ENCODE results near the gene CACNA1F.
A peak's percentile ranks its signal among the peaks of the same experiment; 100 is the strongest.

The CACNA1F gene

DNA sequence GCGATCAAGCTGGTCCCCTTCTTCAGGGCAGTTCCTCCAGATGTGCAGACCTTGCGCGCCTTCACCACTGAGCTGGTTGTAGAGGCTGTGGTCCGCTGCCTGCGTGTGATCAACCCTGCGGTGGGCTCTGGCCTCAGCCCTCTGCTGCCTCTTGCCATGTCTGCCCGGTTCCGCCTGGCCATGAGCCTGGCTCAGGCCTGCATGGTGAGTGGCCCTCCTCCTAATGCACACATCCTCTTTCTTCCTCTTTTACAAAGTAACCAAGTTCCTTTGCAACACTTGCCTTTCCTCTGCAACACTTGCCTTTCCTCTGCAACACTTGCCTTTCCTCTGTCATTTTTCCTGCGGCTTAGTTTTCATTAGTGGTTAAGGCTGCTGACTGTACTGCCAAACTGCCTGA lies 3.9 kb upstream of the CACNA1F start:
- DNase-seq = peak in 7 of 42 donors; percentile 6 to 25 (median 15)
- intact Hi-C loops (cut with DNase I) = no loop called here

DNA sequence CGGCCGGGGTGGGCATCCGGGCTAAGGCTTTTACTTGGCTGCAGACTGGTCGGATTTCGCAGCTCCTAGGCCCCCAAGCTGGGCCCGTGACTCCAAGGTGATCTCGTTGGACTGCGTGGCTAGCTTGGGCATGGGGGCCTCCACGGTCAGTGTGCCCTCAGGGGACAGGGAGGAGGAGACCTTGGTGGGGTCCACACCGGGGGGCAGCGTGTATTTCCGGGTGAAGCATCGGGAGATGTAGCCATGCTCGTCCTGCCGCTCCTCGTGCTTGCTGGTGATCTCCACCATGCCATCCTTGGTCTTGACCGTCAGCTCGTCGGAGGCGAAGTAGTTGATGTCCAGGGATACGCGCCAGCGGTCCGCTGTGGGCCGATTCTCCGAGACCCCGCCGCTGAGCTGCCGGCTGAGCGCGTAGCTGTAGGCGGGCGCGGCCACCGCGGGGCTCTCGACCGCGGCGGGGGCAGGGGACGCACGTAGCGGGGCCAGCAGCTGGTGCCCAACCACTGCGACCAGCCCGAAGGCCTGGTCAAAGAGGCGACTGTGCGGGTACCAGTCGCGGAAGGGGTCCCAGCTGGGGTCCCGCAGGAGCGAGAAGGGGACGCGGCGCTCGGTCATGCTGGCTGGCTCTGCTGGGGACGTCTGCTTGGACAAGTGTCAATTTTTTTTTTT lies 881 bp upstream of the CACNA1F start:
- no peak for DNase-seq
- intact Hi-C loops (cut with DNase I) = no loop called here

DNA sequence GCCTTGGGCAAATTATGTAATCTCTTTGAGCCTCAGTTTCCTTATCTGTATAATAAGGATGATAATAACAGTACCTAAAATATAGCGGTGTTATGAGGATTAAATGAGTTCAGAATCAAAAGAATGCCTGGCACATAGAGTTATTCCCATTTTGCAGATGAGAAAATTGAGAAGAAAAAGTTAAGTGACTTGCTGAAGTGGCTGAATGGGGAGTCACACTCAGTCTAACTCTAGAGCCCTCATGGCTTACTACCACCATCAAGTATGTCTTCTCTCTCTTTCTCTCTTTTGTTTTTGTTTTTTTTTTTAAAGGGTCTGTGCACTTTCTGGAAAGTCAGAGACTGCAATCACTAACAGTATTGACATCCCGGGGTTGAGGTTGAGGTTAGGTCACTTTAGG lies 615 bp downstream of the CACNA1F start:
- intact Hi-C loops (cut with DNase I) = no loop called here
- DNase-seq = no peak

- intact Hi-C loops (cut with DNase I) = no loop called here
Measured at GRCh38 chrX:49231333-49232000, 1.7 kb downstream of the CACNA1F start.

DNA sequence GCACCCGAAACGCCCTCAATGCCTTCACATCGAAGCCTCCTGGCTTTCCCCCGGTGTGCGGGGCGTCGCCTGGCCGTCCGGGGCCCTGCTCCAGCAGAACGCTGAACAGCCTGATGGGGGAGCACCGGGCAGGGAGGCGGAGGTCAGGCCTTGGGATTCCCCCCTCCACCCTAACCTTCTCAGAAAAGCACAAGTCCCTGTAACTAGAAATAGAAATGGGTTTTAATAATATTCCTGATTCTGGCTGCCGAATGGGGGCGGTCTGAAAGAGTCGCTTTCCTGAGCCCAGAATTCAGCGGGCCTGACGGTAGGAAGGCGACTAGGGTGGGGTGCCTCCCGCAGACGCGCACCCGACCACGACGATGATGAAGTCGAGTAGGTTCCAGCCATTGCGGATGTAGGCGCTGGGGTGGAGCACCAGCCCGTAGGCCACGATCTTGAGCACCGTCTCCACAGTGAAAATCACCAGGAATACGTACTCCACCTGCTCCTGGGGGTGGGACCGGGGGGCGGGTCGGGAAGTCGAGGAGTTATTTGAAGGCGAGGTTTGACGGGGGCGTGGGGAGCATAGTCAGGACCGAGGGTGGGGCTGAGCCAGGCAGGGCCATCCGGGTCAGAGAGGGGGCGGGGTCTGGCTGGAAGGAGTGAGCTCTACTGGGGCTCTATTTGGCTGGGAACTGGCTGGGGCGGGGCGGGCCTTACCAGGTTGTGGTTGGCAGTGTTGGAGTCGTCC lies 2.5 kb downstream of the CACNA1F start:
- intact Hi-C loops (cut with DNase I) = no loop called here
- peak in 41 of 42 donors; percentile 1 to 65 (median 33) for DNase-seq

More at GRCh38 chrX:49231333-49232000, 1.7 kb downstream of the CACNA1F start:
- no peak for DNase-seq

GRCh38 chrX:49228185-49228584 lies 5.0 kb downstream of the CACNA1F start:
- no peak for DNase-seq
- intact Hi-C loops (cut with DNase I) = no loop called here

DNA sequence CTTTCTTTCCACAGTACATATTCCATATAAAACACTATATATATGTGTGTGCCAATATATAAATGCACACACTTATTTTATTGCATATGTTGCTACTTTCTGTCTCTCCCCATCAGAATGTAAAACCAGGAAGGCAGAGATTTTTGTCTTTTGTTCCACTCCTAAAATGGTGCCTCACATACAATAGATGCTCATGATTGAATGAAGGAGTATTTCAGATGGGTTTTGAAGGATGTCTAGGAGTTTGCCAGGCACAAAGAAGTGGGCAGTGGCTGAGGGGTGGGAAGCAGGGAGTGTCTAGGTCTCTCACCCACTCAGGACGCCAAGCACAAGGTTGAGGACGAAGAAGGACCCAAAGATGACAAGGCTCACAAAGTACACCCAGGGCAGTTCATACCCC lies 5.4 kb downstream of the CACNA1F start:
- intact Hi-C loops (cut with DNase I) = no loop called here
- DNase-seq = no peak

GRCh38 chrX:49226946-49227345 lies 6.2 kb downstream of the CACNA1F start:
- intact Hi-C loops (cut with DNase I) = no loop called here
- no peak for DNase-seq

DNA sequence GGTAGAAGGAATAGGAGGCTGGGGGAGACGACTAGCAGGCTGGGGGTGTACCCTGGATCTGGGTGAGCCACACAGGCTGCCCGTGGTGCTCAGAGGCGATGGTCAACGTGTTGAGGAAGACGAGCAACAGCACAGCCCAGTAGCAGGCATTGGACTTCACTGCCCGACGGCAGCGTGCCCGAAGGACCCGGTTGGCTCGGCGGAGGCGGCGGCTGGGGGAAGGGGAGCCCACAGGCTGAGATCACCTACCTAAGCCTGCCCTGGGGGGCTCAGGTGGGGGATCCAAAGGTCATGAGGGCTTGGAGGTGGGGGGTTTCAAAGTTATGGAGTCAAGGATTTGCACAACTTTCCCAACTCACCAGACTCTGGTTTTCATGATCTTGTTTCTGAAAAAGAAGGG lies 7.3 kb downstream of the CACNA1F start:
- intact Hi-C loops (cut with DNase I) = no loop called here
- DNase-seq = no peak

GRCh38 chrX:49221868-49222267 lies 11.3 kb downstream of the CACNA1F start:
- intact Hi-C loops (cut with DNase I) = no loop called here
- DNase-seq = no peak

DNA sequence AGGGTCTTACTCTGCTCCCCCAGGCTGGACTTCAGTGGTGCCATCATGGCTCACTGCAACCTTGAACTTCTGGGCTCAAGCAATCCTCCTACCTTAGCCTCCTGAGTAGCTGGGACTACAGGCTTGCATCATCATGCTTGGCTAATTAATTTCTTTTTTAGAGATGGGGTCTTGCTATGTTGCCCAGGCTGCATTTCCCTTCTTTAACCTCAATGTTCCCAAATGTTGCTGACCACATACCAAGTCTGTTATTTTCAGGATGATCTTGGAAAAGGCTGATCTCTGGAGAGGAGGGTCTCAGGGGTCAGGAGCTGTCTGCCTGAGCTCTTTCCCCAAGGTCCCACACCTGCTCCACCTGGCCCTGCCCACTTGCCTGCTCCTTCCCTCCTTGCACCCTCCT lies 13.0 kb downstream of the CACNA1F start:
- intact Hi-C loops (cut with DNase I) = no loop called here
- DNase-seq = no peak

GRCh38 chrX:49214996-49215526 lies 18.1 kb downstream of the CACNA1F start:
- intact Hi-C loops (cut with DNase I) = no loop called here
- DNase-seq = no peak

DNA sequence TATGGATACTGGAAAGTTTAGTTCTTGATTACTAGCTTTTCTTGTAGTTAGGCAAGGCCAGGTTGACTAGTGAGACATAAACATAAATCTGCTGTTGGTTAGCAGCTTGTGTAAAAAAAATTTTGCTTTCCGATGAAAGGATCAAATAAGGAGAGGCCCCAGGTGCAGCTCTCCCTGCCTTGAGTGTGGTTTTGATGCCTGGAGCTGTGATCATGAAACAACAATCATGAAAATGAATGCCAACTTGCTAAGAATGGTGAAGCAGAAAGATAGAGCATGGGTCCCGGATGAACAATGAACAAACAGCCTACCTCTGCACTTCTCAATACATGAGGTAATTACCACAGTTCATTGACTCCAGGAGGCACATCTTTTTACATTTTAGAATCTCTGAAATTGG lies 18.7 kb downstream of the CACNA1F start:
- no peak for DNase-seq
- intact Hi-C loops (cut with DNase I) = no loop called here

DNA sequence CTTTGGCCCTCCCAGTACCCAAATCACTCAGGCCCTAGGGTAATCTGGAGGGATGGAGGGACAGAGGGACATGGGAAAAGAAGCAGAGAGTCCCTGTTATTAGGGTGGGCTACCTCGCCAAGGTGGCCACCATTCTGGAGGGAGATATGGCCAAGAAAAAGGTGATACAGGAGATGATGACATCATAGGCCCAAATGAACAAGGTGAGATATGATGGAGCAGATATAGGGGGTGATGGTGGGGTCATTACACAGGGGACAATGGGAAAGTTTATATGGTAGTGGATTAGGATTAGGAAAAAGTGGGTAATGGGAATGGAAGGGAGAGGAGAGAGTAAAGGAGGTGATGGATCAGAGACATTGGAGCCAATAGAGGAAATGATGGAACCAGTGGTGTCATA lies 20.3 kb downstream of the CACNA1F start:
- intact Hi-C loops (cut with DNase I) = no loop called here
- no peak for DNase-seq

DNA sequence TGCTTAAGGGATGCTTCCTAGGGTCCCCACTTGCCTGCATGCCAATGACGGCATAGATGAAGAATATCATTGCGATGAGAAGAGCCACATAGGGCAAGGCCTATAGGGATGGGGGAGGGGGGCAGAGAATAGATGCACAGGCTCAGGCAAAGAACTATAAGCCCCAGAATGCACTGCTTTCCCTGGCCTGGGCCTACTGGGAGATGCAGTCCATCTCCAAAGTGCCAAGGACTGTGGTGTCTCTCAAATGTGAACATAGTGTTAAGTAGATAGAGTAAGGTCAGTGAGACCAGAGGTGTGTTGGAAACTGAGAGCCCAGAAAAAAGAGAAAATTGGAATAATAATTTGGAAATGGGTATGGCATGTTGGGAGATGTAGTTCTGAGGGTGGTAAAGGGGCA lies 20.9 kb downstream of the CACNA1F start:
- intact Hi-C loops (cut with DNase I) = no loop called here
- no peak for DNase-seq

GRCh38 chrX:49211074-49211473 lies 22.1 kb downstream of the CACNA1F start:
- intact Hi-C loops (cut with DNase I) = no loop called here
- DNase-seq = no peak

- intact Hi-C loops (cut with DNase I) = no loop called here
- DNase-seq = no peak
Measured at GRCh38 chrX:49210406-49210805, 22.7 kb downstream of the CACNA1F start.

GRCh38 chrX:49209434-49210251 lies 23.5 kb downstream of the CACNA1F start:
- intact Hi-C loops (cut with DNase I) = no loop called here
- peak in 41 of 42 donors; percentile 27 to 87 (median 63) for DNase-seq

DNA sequence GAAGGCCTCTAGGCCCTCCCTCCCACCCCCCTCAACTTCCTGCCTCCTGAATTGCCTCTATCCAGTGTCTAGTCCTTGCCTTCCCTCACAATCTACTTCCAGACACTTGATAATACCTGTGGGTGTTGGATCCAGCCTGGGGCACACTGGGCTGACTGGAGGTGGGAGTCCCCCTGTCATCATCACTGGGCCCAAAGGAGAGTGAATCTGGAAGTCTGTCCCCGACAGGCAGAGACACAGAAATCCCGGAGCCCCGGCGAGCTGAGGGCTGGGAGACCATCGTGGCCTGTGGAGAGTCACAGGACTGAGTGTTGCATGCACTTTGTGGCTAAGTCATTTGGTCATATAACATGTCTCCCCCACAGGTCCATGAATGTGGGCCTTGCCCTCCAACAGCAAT lies 24.7 kb downstream of the CACNA1F start:
- intact Hi-C loops (cut with DNase I) = no loop called here
- DNase-seq = no peak

Measured in head of caudate nucleus (tissue), 42 donors.